Measurements from ENCODE around the gene CCNE1.
"Not testable (repeated sequence)": the region's sequence is repeated elsewhere in the genome, so short reads cannot be mapped to it uniquely, and the experiment has no call there.

CCNE1 gene

GRCh38 chr19:29819300-29819699 is 7.5 kb downstream of the CCNE1 start:
- DNase-seq = no peak

GRCh38 chr19:29819986-29820385 is 8.2 kb downstream of the CCNE1 start:
- no peak for DNase-seq

- DNase-seq = no peak
Observed at GRCh38 chr19:29823581-29824330, 12.0 kb downstream of the CCNE1 start.

- not testable (repeated sequence) for DNase-seq
Observed at GRCh38 chr19:29825263-29825662, 13.5 kb downstream of the CCNE1 start.

- DNase-seq = peak; percentile 59
Observed at GRCh38 chr19:29831041-29831548, 19.3 kb downstream of the CCNE1 start.

GRCh38 chr19:29831686-29832085 is 19.9 kb downstream of the CCNE1 start:
- DNase-seq = no peak

- DNase-seq = no peak
Observed at GRCh38 chr19:29832801-29833200, 21.0 kb downstream of the CCNE1 start.

- DNase-seq = no peak
Observed at GRCh38 chr19:29833614-29834261, 21.9 kb downstream of the CCNE1 start.

GRCh38 chr19:29834991-29835846 is 23.4 kb downstream of the CCNE1 start:
- DNase-seq = no peak

- no peak for DNase-seq
Observed at GRCh38 chr19:29836409-29836825, 24.6 kb downstream of the CCNE1 start.

GRCh38 chr19:29837448-29837981 is 25.7 kb downstream of the CCNE1 start:
- peak; percentile 64 for DNase-seq

GRCh38 chr19:29837996-29838395 is 26.2 kb downstream of the CCNE1 start:
- no peak for DNase-seq

- no peak for DNase-seq
Observed at GRCh38 chr19:29840066-29840950, 28.5 kb downstream of the CCNE1 start.

GRCh38 chr19:29841209-29841558 is 29.4 kb downstream of the CCNE1 start:
- no peak for DNase-seq

GRCh38 chr19:29841559-29842367 is 30.0 kb downstream of the CCNE1 start:
- DNase-seq = no peak

GRCh38 chr19:29842471-29843179 is 30.8 kb downstream of the CCNE1 start:
- DNase-seq = no peak

GRCh38 chr19:29843180-29844051 is 31.6 kb downstream of the CCNE1 start:
- no peak for DNase-seq

- peak; percentile 95 for DNase-seq
Observed at GRCh38 chr19:29844891-29845573, 33.2 kb downstream of the CCNE1 start.
